IMR-90 (cell line): Measurements from ENCODE around the gene BRMS1. TPM values are rescaled to one million over a fixed set of nuclear protein-coding genes. Genes with fewer than 3 reads are reported as not detected.

Experiments used
- ATAC-seq: fragments of 200-7000 bp; cut with Tn5 transposase; 2 replicates; pipeline ENCODE4 v1.9.1; 2020; ENCODE audit warnings: low read depth, mild to moderate bottlenecking, moderate library complexity
- BruUV-seq: library from RNA; stranded (reverse); fragments of 400-500 nt; replicated peaks from 2 replicates; lab custom pipeline; 2021; lab: Mats Ljungman, UMichigan
- CTCF ChIA-PET: fragments of 300-600 bp; formaldehyde crosslinking; extraction: SDS; loops from one replicate; lab custom pipeline; 2021; ENCODE audit warnings: antibody characterized with exemption; lab: Yijun Ruan, JAX
- POLR2A ChIA-PET: fragments of 300-600 bp; sonication (Branson Sonifier 250); formaldehyde crosslinking; loops from one replicate; lab custom pipeline; 2022; ENCODE audit warnings: antibody characterized with exemption; ENCODE audit not compliant: unreplicated experiment; lab: Charles Lee
- DNase-seq: peaks from one replicate; pipeline ENCODE4 v3.0.0; 2013
- H2AFZ ChIP-seq: replicated peaks from 2 replicates; pipeline ENCODE3; 2013; ENCODE audit warnings: low read length, mild to moderate bottlenecking; ENCODE audit not compliant: poor library complexity
- H2AK5ac ChIP-seq: 2 replicates; pipeline ENCODE4 v1.6.1; 2013; ENCODE audit warnings: low read depth, low read length, inconsistent platforms
- H2AK9ac ChIP-seq: replicated peaks from 2 replicates; pipeline ENCODE3; 2013; ENCODE audit warnings: mild to moderate bottlenecking, low read depth, low read length, moderate library complexity; ENCODE audit not compliant: poor library complexity
- H2BK120ac ChIP-seq: 2 replicates; pipeline ENCODE4 v1.6.1; 2013; ENCODE audit warnings: low read depth, low read length, inconsistent platforms
- H2BK15ac ChIP-seq: 3 replicates; pipeline ENCODE4 v1.6.1; 2013; ENCODE audit warnings: low read depth, low read length, inconsistent platforms
- H2BK20ac ChIP-seq: 2 replicates; pipeline ENCODE4 v1.6.1; 2013; ENCODE audit warnings: low read depth, mild to moderate bottlenecking, inconsistent platforms, low read length, moderate library complexity
- H2BK5ac ChIP-seq: 2 replicates; pipeline ENCODE4 v1.6.1; 2013; ENCODE audit warnings: mild to moderate bottlenecking, low read depth, low read length, inconsistent platforms; ENCODE audit not compliant: poor library complexity, severe bottlenecking
- H3K14ac ChIP-seq: replicated peaks from 2 replicates; pipeline ENCODE4 v1.6.1; 2013; ENCODE audit warnings: low read depth, low read length, inconsistent platforms
- H3K18ac ChIP-seq: 2 replicates; pipeline ENCODE4 v1.6.1; 2013; ENCODE audit warnings: low read depth, low read length, control low read depth
- H3K23ac ChIP-seq: 2 replicates; pipeline ENCODE4 v1.6.1; 2013; ENCODE audit warnings: low read depth, low read length, inconsistent platforms
- H3K27ac ChIP-seq: 2 replicates; pipeline ENCODE4 v1.5.1; 2013; ENCODE audit warnings: mild to moderate bottlenecking, control low read depth, low read length; ENCODE audit not compliant: insufficient read depth
- H3K27me3 ChIP-seq: 2 replicates; pipeline ENCODE4 v1.6.1; 2013; ENCODE audit warnings: low read length; ENCODE audit not compliant: control insufficient read depth, insufficient read depth
- H3K36me3 ChIP-seq: 2 replicates; pipeline ENCODE4 v1.6.1; 2013; ENCODE audit warnings: low read length, mixed read lengths; ENCODE audit not compliant: control insufficient read depth, insufficient read depth
- H3K4ac ChIP-seq: 2 replicates; pipeline ENCODE4 v1.6.1; 2013; ENCODE audit warnings: low read depth, low read length, inconsistent platforms
- H3K4me1 ChIP-seq: 2 replicates; pipeline ENCODE4 v1.6.1; 2013; ENCODE audit warnings: low read length, mixed read lengths; ENCODE audit not compliant: control insufficient read depth, insufficient read depth
- H3K4me2 ChIP-seq: 2 replicates; pipeline ENCODE4 v1.6.1; 2013; ENCODE audit warnings: low read depth, mild to moderate bottlenecking, control low read depth, low read length, moderate library complexity
- H3K4me3 ChIP-seq: 2 replicates; pipeline ENCODE4 v1.5.1; 2013; ENCODE audit warnings: low read depth, mild to moderate bottlenecking, control low read depth, low read length, moderate library complexity; ENCODE audit not compliant: insufficient read depth
- H3K56ac ChIP-seq: 2 replicates; pipeline ENCODE4 v1.6.1; 2013; ENCODE audit warnings: low read length, inconsistent platforms; ENCODE audit not compliant: insufficient read depth; ENCODE audit errors: extremely low read depth
- H3K79me1 ChIP-seq, 2 experiments: 2 replicates each; pipeline ENCODE4 v1.6.1; 2013; ENCODE audit warnings: low read length in 2 of 2, inconsistent platforms in 1 of 2, low read depth in 1 of 2
- H3K9ac ChIP-seq: 2 replicates; pipeline ENCODE4 v1.6.1; 2013; ENCODE audit warnings: low read depth, low read length, control low read depth
- H3K9me1 ChIP-seq: 2 replicates; pipeline ENCODE4 v1.6.1; 2013; ENCODE audit warnings: low read length, inconsistent platforms; ENCODE audit not compliant: insufficient read depth
- H3K9me3 ChIP-seq: 2 replicates; pipeline ENCODE4 v1.6.1; 2013; ENCODE audit warnings: low read length; ENCODE audit not compliant: control insufficient read depth, insufficient read depth
- H4K20me1 ChIP-seq: 2 replicates; pipeline ENCODE4 v1.6.1; 2013; ENCODE audit warnings: low read length, inconsistent platforms; ENCODE audit not compliant: insufficient read depth
- H4K5ac ChIP-seq: 2 replicates; pipeline ENCODE4 v1.6.1; 2013; ENCODE audit warnings: mild to moderate bottlenecking, low read depth, low read length, control low read depth
- H4K8ac ChIP-seq, 2 experiments: 2 replicates each; pipeline ENCODE4 v1.6.1; 2013; ENCODE audit warnings: low read depth in 2 of 2, low read length in 2 of 2, control low read depth in 1 of 2, inconsistent platforms in 1 of 2
- H4K91ac ChIP-seq: 2 replicates; pipeline ENCODE4 v1.6.1; 2013; ENCODE audit warnings: low read depth, low read length, inconsistent platforms; ENCODE audit not compliant: insufficient read depth
- CEBPB ChIP-seq: IDR thresholded peaks from 2 replicates; pipeline ENCODE4 v1.6.1; 2012; ENCODE audit warnings: low read depth, low read length, improper control_type of control experiment
- CTCF ChIP-seq: conservative IDR thresholded peaks from 2 replicates; pipeline ENCODE4 v1.5.1; 2012; ENCODE audit warnings: mild to moderate bottlenecking, low read depth, low read length, improper control_type of control experiment
- WGBS, 2 experiments: methylation state at CpG; one replicate each; pipeline versions ENCODE4 v1.1.5 to v1.1.7; 2013; ENCODE audit warnings: missing lambda C conversion rate in 2 of 2; ENCODE audit not compliant: insufficient read length in 1 of 2; ENCODE audit errors: extremely low coverage in 2 of 2; 5-methylcytosine and 5-hydroxymethylcytosine counted together
- dilution Hi-C: fragments of 300-500 bp; cut with HindIII; formaldehyde crosslinking; loops from one replicate; pipeline ENCODE4 v1.14.3; 2018; ENCODE audit warnings: low sequenced_read_pairs; ENCODE audit not compliant: unreplicated experiment
- in situ Hi-C: fragments of 300-500 bp; cut with MboI; formaldehyde crosslinking; loops from 3 replicates; pipeline ENCODE4 v1.14.3; 2019; ENCODE audit warnings: low sequenced_read_pairs, inconsistent platforms, mixed read lengths
- intact Hi-C: fragments of 100-400 bp; cut with micrococcal nuclease; formaldehyde crosslinking; loops from 2 replicates; pipeline ENCODE4 v1.10.0; 2022
- microRNA-seq, 2 experiments: library from miRNA; stranded (forward) in 1 of 2; unstranded in 1 of 2; fragments of 10-50 nt in 1 of 2; fragments of <30 nt in 1 of 2; gene quantifications in 1 of 2; microRNA quantifications in 1 of 2; one replicate each; pipeline versions ENCODE3 to v1.1.0; 2013 to 2020; ENCODE audit not compliant: insufficient read depth in 1 of 2, insufficient read length in 1 of 2, unreplicated experiment in 1 of 2
- polyA plus RNA-seq, 3 experiments: library from polyadenylated mRNA; depleted of rRNA; stranded (reverse); fragments of >200 nt; gene quantifications; 2 replicates each; pipeline ENCODE4 v1.2.3, GENCODE V29; 2012; ENCODE audit warnings: low replicate concordance in 1 of 3
- small RNA-seq, 5 experiments: library from RNA; depleted of rRNA; stranded (forward); fragments of <200 nt; gene quantifications; one replicate each; pipeline ENCODE3, GENCODE V24; 2012
- total RNA-seq: library from RNA; depleted of rRNA; stranded (reverse); fragments of >200 nt; gene quantifications from 2 replicates; pipeline ENCODE4 v1.2.3, GENCODE V29; 2012; rRNA removed

BRMS1 gene
- total and polyA plus RNA-seq, 2 of the 4 experiments (the other 2 are of a cell fraction): 48.3 to 57.9 TPM

GRCh38 chr11:66287889-66288670 lies 56.8 kb downstream of the BRMS1 start:
- H4K91ac ChIP-seq: peak overlapping the region; percentile 93
- ChIA-PET POLR2A (no interaction called here), CTCF (no interaction called here)
- peak overlapping the region; percentile 99 for H3K9ac ChIP-seq
- no peaks in the 10 kb centered on the region for H3K9me3 ChIP-seq
- H2BK15ac ChIP-seq: no peak overlapping the region
- peak overlapping the region; percentile 91 for H3K23ac ChIP-seq
- peaks cover 17% of the 10 kb centered on the region for H3K9me1 ChIP-seq
- dilution Hi-C loops: no loop called here
- intact Hi-C loops: loop anchor here (2.0 kb wide), 1 partner anchor 65 kb away; no protein-coding TSS in a partner anchor
- peak overlapping the region; percentile 86 for H3K27ac ChIP-seq
- in situ Hi-C loops: no loop called here
- peak overlapping the region; percentile 92 for H4K5ac ChIP-seq
- H2AK9ac ChIP-seq: peak overlapping the region; percentile 96
- H2BK120ac ChIP-seq: peak overlapping the region; percentile 4; the same call in 1 of the 2 replicates
- peaks cover 11% of the 10 kb centered on the region for H3K4me1 ChIP-seq
- peak overlapping the region; percentile 98 for H3K4me2 ChIP-seq
- H3K79me1 ChIP-seq: peaks cover 15 to 40% of the 10 kb centered on the region in 2 experiments; a peak in 3 of 4 replicates
- no peak overlapping the region; the same call in 1 of the 2 replicates for H2BK20ac ChIP-seq
- H3K27me3 ChIP-seq: peaks cover 21% of the 10 kb centered on the region
- peaks cover 18% of the 10 kb centered on the region for H4K20me1 ChIP-seq
- H3K4ac ChIP-seq: peak overlapping the region; percentile 98
- ATAC-seq (peak; percentile 1), DNase-seq (no peak)
- H4K8ac ChIP-seq: peak overlapping the region; percentile 90 to 93
- TF ChIP-seq CTCF (no peak), CEBPB (no peak)
- H3K56ac ChIP-seq: peak overlapping the region; percentile 90
- BruUV-seq: TSS peak; percentile 61
- H3K18ac ChIP-seq: peak overlapping the region; percentile 38; the same call in 1 of the 2 replicates
- peak overlapping the region; percentile 91 for H2BK5ac ChIP-seq
- peak overlapping the region; percentile 69 for H3K4me3 ChIP-seq
- peak overlapping the region; percentile 90 for H2AK5ac ChIP-seq
- 55% methylated on average over 11 of the region's 20 CpGs; no CpG with 5 or more reads in 1 of the 2 experiments for WGBS, 2 experiments
- H3K36me3 ChIP-seq: peaks cover 16% of the 10 kb centered on the region; the same call in 1 of the 2 replicates
- H2AFZ ChIP-seq: peak overlapping the region; percentile 98
- H3K14ac ChIP-seq: peak overlapping the region; percentile 99

Small RNAs within 50 kb of the gene (microRNA-seq; reads per million reads assigned to microRNA genes)
- gene RF00017 (ENCODE audit: insufficient read depth, insufficient read length) (not detected), gene RNU1-84P (ENCODE audit: insufficient read depth, insufficient read length) (not detected)

Small RNAs within 50 kb of the gene (small RNA-seq; reads per million reads assigned to genes)
- gene RF00017: 0 reads per million in 5 experiments
- 0 to 4.8 (median 0.25) reads per million in 5 experiments for gene RNU1-84P

Other genes with a start within 250 kb of the BRMS1 start
- 6.9 and 7.9 TPM in 2 replicates for gene KLC2, start 87.4 kb downstream of the BRMS1 start, total RNA-seq
- 22.0 and 26.4 TPM in 2 replicates for gene KLC2, start 87.4 kb downstream of the BRMS1 start, polyA plus RNA-seq (2012; rRNA removed)
- gene RAB1B, start 76.5 kb downstream of the BRMS1 start, total RNA-seq: 76.9 and 83.7 TPM in 2 replicates
- 248 and 296 TPM in 2 replicates for gene RAB1B, start 76.5 kb downstream of the BRMS1 start, polyA plus RNA-seq (2012; rRNA removed)
- 0.54 and 0.83 TPM in 2 replicates for gene CNIH2, start 66.9 kb downstream of the BRMS1 start, total RNA-seq
- 3.4 and 5.2 TPM in 2 replicates for gene CNIH2, start 66.9 kb downstream of the BRMS1 start, polyA plus RNA-seq (2012; rRNA removed)
- gene YIF1A, start 56.0 kb downstream of the BRMS1 start, total RNA-seq: 128 and 134 TPM in 2 replicates
- gene YIF1A, start 56.0 kb downstream of the BRMS1 start, polyA plus RNA-seq (2012; rRNA removed): 207 and 219 TPM in 2 replicates
- not detected in 2 replicates for gene TMEM151A, start 53.2 kb downstream of the BRMS1 start, total RNA-seq
- 0.03 and 0.07 TPM in 2 replicates for gene TMEM151A, start 53.2 kb downstream of the BRMS1 start, polyA plus RNA-seq (2012; rRNA removed)
- 19.5 and 25.6 TPM in 2 replicates for gene CD248, start 28.1 kb downstream of the BRMS1 start, total RNA-seq
- 209 and 223 TPM in 2 replicates for gene CD248, start 28.1 kb downstream of the BRMS1 start, polyA plus RNA-seq (2012; rRNA removed)
- 9.9 and 10.6 TPM in 2 replicates for gene RIN1, start 8.7 kb downstream of the BRMS1 start, total RNA-seq
- gene RIN1, start 8.7 kb downstream of the BRMS1 start, polyA plus RNA-seq (2012; rRNA removed): 20.8 and 27.1 TPM in 2 replicates
- gene B4GAT1, start 2.5 kb upstream of the BRMS1 start, total RNA-seq: 10.6 and 13.9 TPM in 2 replicates
- 18.4 and 20.5 TPM in 2 replicates for gene B4GAT1, start 2.5 kb upstream of the BRMS1 start, polyA plus RNA-seq (2012; rRNA removed)
- gene SLC29A2, start 26.7 kb upstream of the BRMS1 start, total RNA-seq: under 0.01 TPM in 2 replicates
- gene SLC29A2, start 26.7 kb upstream of the BRMS1 start, polyA plus RNA-seq (2012; rRNA removed): 0.87 and 1.2 TPM in 2 replicates
- gene NPAS4, start 75.9 kb upstream of the BRMS1 start, total RNA-seq: under 0.01 TPM in 1 of 2 replicates, not detected in the other
- gene NPAS4, start 75.9 kb upstream of the BRMS1 start, polyA plus RNA-seq (2012; rRNA removed): 0.77 and 0.89 TPM in 2 replicates
- gene MRPL11, start 93.7 kb upstream of the BRMS1 start, total RNA-seq: 39.2 and 45.5 TPM in 2 replicates
- 45.6 and 46.6 TPM in 2 replicates for gene MRPL11, start 93.7 kb upstream of the BRMS1 start, polyA plus RNA-seq (2012; rRNA removed)
- 3.9 and 5.0 TPM in 2 replicates for gene PELI3, start 121.8 kb upstream of the BRMS1 start, total RNA-seq
- gene PELI3, start 121.8 kb upstream of the BRMS1 start, polyA plus RNA-seq (2012; rRNA removed): 6.3 and 6.5 TPM in 2 replicates
- gene DPP3, start 135.3 kb upstream of the BRMS1 start, total RNA-seq: 51.8 and 52.8 TPM in 2 replicates
- gene DPP3, start 135.3 kb upstream of the BRMS1 start, polyA plus RNA-seq (2012; rRNA removed): 66.3 and 90.3 TPM in 2 replicates
- gene BBS1, start 165.5 kb upstream of the BRMS1 start, total RNA-seq: 13.9 and 16.5 TPM in 2 replicates
- 17.3 and 20.6 TPM in 2 replicates for gene BBS1, start 165.5 kb upstream of the BRMS1 start, polyA plus RNA-seq (2012; rRNA removed)
- 3.2 and 3.6 TPM in 2 replicates for gene ZDHHC24, start 200.9 kb upstream of the BRMS1 start, total RNA-seq
- 10.9 and 18.1 TPM in 2 replicates for gene ZDHHC24, start 200.9 kb upstream of the BRMS1 start, polyA plus RNA-seq (2012; rRNA removed)
- gene ACTN3, start 201.8 kb upstream of the BRMS1 start, total RNA-seq: under 0.01 TPM in 2 replicates
- 0.05 and 0.06 TPM in 2 replicates for gene ACTN3, start 201.8 kb upstream of the BRMS1 start, polyA plus RNA-seq (2012; rRNA removed)
- 3.6 and 4.1 TPM in 2 replicates for gene CTSF, start 223.5 kb upstream of the BRMS1 start, total RNA-seq
- 15.2 and 16.0 TPM in 2 replicates for gene CTSF, start 223.5 kb upstream of the BRMS1 start, polyA plus RNA-seq (2012; rRNA removed)
- under 0.01 and 0.18 TPM in 2 replicates for gene CCDC87, start 248.0 kb upstream of the BRMS1 start, total RNA-seq
- 0.14 and 0.19 TPM in 2 replicates for gene CCDC87, start 248.0 kb upstream of the BRMS1 start, polyA plus RNA-seq (2012; rRNA removed)
- gene CCS, start 248.1 kb upstream of the BRMS1 start, total RNA-seq: 20.1 and 21.4 TPM in 2 replicates
- gene CCS, start 248.1 kb upstream of the BRMS1 start, polyA plus RNA-seq (2012; rRNA removed): 53.0 and 54.6 TPM in 2 replicates